Right lobe of liver (tissue), 4 donors: ENCODE data around the gene IGF2BP2.

Experiments used
- POLR2A ChIP-seq: fragments of 450-650 bp; IDR thresholded peaks from one replicate; pipeline ENCODE4 v1.6.1; 2017; ENCODE audit warnings: antibody characterized with exemption, mild to moderate bottlenecking
- TF ChIP-seq, protein P1 (sequence below), 4 donors: fragments of 200-600 bp in 3 of 4; fragments of 450-650 bp in 1 of 4; IDR thresholded peaks; one replicate each; pipeline versions ENCODE4 v1.5.1 to v1.8.0; 2016 to 2022; ENCODE audit warnings: antibody characterized with exemption in 4 of 4, mild to moderate bottlenecking in 2 of 4
- donor health status: DM: no; HTN: no; CAD: no.
- donor health status: DM: no; HTN: no; CAD: no.
- donor health status: DM: no; HTN: yes; CAD: no.

DNA sequence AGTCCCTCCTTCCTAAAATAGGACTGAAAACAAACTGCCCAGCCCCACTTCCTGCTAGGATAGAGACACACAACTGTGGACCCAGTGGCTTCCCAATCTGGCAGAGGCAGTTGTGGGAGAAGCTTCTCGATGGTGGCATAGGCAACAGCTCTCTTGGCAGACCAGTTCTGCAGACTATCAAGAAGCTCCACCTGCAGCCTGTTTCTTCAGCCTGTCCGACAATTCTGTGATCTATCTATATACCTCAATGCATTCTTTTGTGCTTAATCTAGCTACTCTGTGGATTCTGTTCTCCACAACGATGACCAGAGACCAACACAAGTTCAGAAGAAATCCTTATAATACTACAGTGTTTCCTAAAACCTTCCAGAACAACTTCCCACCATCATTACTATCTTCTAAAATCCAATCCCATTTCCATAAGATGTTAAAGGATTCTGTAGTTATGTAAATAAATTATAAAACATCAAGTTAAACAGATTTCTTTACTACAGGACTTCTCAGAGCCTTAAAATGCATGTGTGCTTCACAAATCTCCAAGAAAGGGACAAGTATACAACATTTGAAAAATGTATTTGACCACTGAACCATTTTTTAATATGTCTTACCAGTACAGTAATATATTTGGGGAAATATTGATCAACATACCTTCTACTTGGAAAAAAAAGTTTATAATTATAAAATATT is 57.7 kb downstream of the IGF2BP2 start:
- TF ChIP-seq, protein P1, sequence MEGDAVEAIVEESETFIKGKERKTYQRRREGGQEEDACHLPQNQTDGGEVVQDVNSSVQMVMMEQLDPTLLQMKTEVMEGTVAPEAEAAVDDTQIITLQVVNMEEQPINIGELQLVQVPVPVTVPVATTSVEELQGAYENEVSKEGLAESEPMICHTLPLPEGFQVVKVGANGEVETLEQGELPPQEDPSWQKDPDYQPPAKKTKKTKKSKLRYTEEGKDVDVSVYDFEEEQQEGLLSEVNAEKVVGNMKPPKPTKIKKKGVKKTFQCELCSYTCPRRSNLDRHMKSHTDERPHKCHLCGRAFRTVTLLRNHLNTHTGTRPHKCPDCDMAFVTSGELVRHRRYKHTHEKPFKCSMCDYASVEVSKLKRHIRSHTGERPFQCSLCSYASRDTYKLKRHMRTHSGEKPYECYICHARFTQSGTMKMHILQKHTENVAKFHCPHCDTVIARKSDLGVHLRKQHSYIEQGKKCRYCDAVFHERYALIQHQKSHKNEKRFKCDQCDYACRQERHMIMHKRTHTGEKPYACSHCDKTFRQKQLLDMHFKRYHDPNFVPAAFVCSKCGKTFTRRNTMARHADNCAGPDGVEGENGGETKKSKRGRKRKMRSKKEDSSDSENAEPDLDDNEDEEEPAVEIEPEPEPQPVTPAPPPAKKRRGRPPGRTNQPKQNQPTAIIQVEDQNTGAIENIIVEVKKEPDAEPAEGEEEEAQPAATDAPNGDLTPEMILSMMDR (IDR thresholded peaks at IDR 0.05): no peak
- no peak for TF ChIP-seq POLR2A
